HepG2 (cell line): Measurements from ENCODE around the gene ZNF75A. TPM values are rescaled to one million over a fixed set of nuclear protein-coding genes. Genes with fewer than 3 reads are reported as not detected.
A peak's percentile ranks its signal among the peaks of the same experiment; 100 is the strongest.

Experiments
- ATF1 ChIP-seq: IDR thresholded peaks from 2 replicates; pipeline ENCODE4 v1.6.1; 2016; ENCODE audit warnings: mild to moderate bottlenecking, control low read depth
- FOXP1 ChIP-seq, 2 experiments: fragments of 450-650 bp in 1 of 2; IDR thresholded peaks; 2 replicates each; pipeline ENCODE4 v1.6.1; 2017 to 2018; ENCODE audit warnings: antibody characterized with exemption in 1 of 2
- GABPB1 ChIP-seq: IDR thresholded peaks from 2 replicates; pipeline ENCODE4 v1.6.1; 2016; ENCODE audit warnings: mild to moderate bottlenecking, missing genetic modification reagents, moderate library complexity, missing compliant biosample characterization
- GATA4 ChIP-seq: sonication (generic); IDR thresholded peaks from 2 replicates; pipeline ENCODE4 v1.6.1; 2016; ENCODE audit warnings: antibody characterized with exemption, low read depth, borderline replicate concordance
- MED1 ChIP-seq: sonication (generic); formaldehyde crosslinking; IDR thresholded peaks from 2 replicates; pipeline ENCODE4 v1.4.0; 2020; ENCODE audit warnings: missing genetic modification reagents
- MYNN ChIP-seq: sonication (generic); formaldehyde crosslinking; IDR thresholded peaks from 2 replicates; pipeline ENCODE4 v1.4.0; 2020; ENCODE audit warnings: mild to moderate bottlenecking, low read depth, missing genetic modification reagents
- NPAS2 ChIP-seq: sonication (generic); formaldehyde crosslinking; IDR thresholded peaks from 2 replicates; pipeline ENCODE4 v1.8.0; 2022; ENCODE audit warnings: mild to moderate bottlenecking, missing genetic modification reagents, borderline replicate concordance
- SMAD9 ChIP-seq: sonication (generic); formaldehyde crosslinking; IDR thresholded peaks from 2 replicates; pipeline ENCODE4 v1.5.1; 2020; ENCODE audit warnings: mild to moderate bottlenecking, missing genetic modification reagents
- ZIK1 ChIP-seq: sonication (generic); formaldehyde crosslinking; IDR thresholded peaks from 2 replicates; pipeline ENCODE4 v1.5.0; 2020; ENCODE audit warnings: mild to moderate bottlenecking, low read depth, missing genetic modification reagents, borderline replicate concordance
- ZNF296 ChIP-seq: sonication (generic); formaldehyde crosslinking; conservative IDR thresholded peaks from 2 replicates; pipeline ENCODE4 v1.5.0; 2020; ENCODE audit warnings: mild to moderate bottlenecking, missing genetic modification reagents
- ZNF75D ChIP-seq: sonication (generic); formaldehyde crosslinking; IDR thresholded peaks from 2 replicates; pipeline ENCODE4 v1.8.1; 2023; ENCODE audit warnings: missing genetic modification reagents, mild to moderate bottlenecking, borderline replicate concordance
- ZNF761 ChIP-seq: sonication (generic); formaldehyde crosslinking; conservative IDR thresholded peaks from 2 replicates; pipeline ENCODE4 v1.4.0; 2020; ENCODE audit warnings: mild to moderate bottlenecking, missing genetic modification reagents
- ZZZ3 ChIP-seq: sonication (generic); formaldehyde crosslinking; IDR thresholded peaks from 2 replicates; pipeline ENCODE4 v1.4.0; 2020; ENCODE audit warnings: missing genetic modification reagents, mild to moderate bottlenecking, borderline replicate concordance
- polyA plus RNA-seq, 8 experiments: library from polyadenylated mRNA; depleted of rRNA in 3 of 8; stranded (reverse) in 7 of 8; unstranded in 1 of 8; fragments of >200 nt; fragmentation: Illumina TruSeq in 4 of 8; extraction: Trizol in 4 of 8; gene quantifications; 2 replicates each; pipeline versions ENCODE4 v1.2.1 to v1.2.3, GENCODE V29; 2011 to 2016; ENCODE audit warnings: low read depth in 4 of 8, missing spikeins in 1 of 8, mixed read lengths in 1 of 8; ENCODE audit not compliant: insufficient read depth in 1 of 8
- total RNA-seq, 5 experiments: library from RNA; depleted of rRNA; stranded (reverse); fragments of >200 nt; fragmentation: Illumina TruSeq; extraction: Trizol; gene quantifications; 2 replicates each; pipeline ENCODE4 v1.2.3, GENCODE V29; 2016; ENCODE audit warnings: low read depth in 1 of 5
- TF ChIP-seq, protein P1 (sequence below): sonication (generic); formaldehyde crosslinking; IDR thresholded peaks from 2 replicates; pipeline ENCODE4 v1.5.1; 2020; ENCODE audit warnings: mild to moderate bottlenecking, missing genetic modification reagents, moderate library complexity
- TF ChIP-seq, protein P2 (sequence below): sonication (generic); formaldehyde crosslinking; IDR thresholded peaks from 2 replicates; pipeline ENCODE4 v1.4.0; 2020; ENCODE audit warnings: low read depth, missing genetic modification reagents
- TF ChIP-seq, protein P3 (sequence below): sonication (generic); formaldehyde crosslinking; IDR thresholded peaks from 2 replicates; pipeline ENCODE4 v1.8.1; 2023; ENCODE audit warnings: mild to moderate bottlenecking, missing genetic modification reagents
- TF ChIP-seq, protein P4 (sequence below): sonication (generic); formaldehyde crosslinking; IDR thresholded peaks from 2 replicates; pipeline ENCODE4 v1.5.0; 2020; ENCODE audit warnings: mild to moderate bottlenecking, missing genetic modification reagents

The ZNF75A gene
- total and polyA plus RNA-seq, 2 of the 13 experiments (the other 11 are each of a cell fraction or from before 2014, with no cell fraction given): 1.4 to 2.1 TPM

DNA sequence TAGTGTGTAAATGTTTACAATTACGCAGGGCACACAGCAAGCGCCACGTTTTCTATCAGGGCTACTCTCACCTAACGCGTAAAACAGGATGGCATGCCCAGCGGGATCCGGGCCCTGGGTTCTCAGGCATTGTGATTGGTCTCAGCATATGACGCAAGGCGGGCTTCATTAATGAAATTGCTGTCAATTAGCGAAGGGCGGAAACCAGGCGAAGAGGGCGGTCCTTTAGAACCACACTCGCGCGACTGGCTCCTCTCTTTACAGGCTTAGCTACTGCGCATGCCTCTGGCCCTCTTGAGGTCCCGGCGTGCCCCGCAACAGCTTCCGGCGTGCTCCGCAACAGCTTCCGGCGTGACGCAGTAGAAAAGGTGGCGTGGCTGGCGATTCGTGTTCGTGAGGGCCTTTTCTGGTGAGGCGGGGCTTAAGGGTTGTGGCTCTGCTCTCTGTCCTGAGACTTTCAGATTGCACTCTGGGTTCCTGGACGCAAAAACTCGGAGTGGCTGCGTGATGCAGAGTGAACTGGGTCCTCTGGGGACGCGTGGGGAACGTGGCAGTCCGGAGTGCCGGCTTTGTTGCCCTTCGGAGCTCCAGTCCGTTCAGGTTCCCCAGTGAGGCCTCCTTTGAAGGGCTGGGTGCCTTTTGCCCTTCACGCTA, 59.6 kb downstream of the ZNF75A start (continued):
- TF ChIP-seq NPAS2 (CRISPR knock-in tag) (no peak), GABPB1 (peak; percentile 95), MED1 (CRISPR knock-in tag) (peak; percentile 39; the same call in 1 of the 2 replicates), ZNF296 (CRISPR knock-in tag) (no peak), FOXP1 (IDR thresholded peaks at IDR 0.05) (no peak), FOXP1 (CRISPR knock-in tag; IDR thresholded peaks at IDR 0.05) (no peak), ATF1 (CRISPR knock-in tag) (peak; percentile 23; the same call in 1 of the 2 replicates), ZNF761 (CRISPR knock-in tag) (no peak), ZZZ3 (peak; percentile 63; the same call in 1 of the 2 replicates), MYNN (CRISPR knock-in tag) (no peak), SMAD9 (CRISPR knock-in tag) (no peak), ZIK1 (CRISPR knock-in tag) (no peak), GATA4 (0 out of 2 replicates have a peak, but pooled peaks have one; percentile 24), ZNF75D (no peak)
- TF ChIP-seq, protein P1, sequence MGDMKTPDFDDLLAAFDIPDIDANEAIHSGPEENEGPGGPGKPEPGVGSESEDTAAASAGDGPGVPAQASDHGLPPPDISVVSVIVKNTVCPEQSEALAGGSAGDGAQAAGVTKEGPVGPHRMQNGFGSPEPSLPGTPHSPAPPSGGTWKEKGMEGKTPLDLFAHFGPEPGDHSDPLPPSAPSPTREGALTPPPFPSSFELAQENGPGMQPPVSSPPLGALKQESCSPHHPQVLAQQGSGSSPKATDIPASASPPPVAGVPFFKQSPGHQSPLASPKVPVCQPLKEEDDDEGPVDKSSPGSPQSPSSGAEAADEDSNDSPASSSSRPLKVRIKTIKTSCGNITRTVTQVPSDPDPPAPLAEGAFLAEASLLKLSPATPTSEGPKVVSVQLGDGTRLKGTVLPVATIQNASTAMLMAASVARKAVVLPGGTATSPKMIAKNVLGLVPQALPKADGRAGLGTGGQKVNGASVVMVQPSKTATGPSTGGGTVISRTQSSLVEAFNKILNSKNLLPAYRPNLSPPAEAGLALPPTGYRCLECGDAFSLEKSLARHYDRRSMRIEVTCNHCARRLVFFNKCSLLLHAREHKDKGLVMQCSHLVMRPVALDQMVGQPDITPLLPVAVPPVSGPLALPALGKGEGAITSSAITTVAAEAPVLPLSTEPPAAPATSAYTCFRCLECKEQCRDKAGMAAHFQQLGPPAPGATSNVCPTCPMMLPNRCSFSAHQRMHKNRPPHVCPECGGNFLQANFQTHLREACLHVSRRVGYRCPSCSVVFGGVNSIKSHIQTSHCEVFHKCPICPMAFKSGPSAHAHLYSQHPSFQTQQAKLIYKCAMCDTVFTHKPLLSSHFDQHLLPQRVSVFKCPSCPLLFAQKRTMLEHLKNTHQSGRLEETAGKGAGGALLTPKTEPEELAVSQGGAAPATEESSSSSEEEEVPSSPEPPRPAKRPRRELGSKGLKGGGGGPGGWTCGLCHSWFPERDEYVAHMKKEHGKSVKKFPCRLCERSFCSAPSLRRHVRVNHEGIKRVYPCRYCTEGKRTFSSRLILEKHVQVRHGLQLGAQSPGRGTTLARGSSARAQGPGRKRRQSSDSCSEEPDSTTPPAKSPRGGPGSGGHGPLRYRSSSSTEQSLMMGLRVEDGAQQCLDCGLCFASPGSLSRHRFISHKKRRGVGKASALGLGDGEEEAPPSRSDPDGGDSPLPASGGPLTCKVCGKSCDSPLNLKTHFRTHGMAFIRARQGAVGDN (CRISPR knock-in tag): peak; percentile 84
- TF ChIP-seq, protein P2, sequence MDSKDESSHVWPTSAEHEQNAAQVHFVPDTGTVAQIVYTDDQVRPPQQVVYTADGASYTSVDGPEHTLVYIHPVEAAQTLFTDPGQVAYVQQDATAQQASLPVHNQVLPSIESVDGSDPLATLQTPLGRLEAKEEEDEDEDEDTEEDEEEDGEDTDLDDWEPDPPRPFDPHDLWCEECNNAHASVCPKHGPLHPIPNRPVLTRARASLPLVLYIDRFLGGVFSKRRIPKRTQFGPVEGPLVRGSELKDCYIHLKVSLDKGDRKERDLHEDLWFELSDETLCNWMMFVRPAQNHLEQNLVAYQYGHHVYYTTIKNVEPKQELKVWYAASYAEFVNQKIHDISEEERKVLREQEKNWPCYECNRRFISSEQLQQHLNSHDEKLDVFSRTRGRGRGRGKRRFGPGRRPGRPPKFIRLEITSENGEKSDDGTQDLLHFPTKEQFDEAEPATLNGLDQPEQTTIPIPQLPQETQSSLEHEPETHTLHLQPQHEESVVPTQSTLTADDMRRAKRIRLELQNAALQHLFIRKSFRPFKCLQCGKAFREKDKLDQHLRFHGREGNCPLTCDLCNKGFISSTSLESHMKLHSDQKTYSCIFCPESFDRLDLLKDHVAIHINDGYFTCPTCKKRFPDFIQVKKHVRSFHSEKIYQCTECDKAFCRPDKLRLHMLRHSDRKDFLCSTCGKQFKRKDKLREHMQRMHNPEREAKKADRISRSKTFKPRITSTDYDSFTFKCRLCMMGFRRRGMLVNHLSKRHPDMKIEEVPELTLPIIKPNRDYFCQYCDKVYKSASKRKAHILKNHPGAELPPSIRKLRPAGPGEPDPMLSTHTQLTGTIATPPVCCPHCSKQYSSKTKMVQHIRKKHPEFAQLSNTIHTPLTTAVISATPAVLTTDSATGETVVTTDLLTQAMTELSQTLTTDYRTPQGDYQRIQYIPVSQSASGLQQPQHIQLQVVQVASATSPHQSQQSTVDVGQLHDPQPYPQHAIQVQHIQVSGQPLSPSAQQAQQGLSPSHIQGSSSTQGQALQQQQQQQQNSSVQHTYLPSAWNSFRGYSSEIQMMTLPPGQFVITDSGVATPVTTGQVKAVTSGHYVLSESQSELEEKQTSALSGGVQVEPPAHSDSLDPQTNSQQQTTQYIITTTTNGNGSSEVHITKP (CRISPR knock-in tag): 0 out of 2 replicates have a peak, but pooled peaks have one; percentile 25
- TF ChIP-seq, protein P3, sequence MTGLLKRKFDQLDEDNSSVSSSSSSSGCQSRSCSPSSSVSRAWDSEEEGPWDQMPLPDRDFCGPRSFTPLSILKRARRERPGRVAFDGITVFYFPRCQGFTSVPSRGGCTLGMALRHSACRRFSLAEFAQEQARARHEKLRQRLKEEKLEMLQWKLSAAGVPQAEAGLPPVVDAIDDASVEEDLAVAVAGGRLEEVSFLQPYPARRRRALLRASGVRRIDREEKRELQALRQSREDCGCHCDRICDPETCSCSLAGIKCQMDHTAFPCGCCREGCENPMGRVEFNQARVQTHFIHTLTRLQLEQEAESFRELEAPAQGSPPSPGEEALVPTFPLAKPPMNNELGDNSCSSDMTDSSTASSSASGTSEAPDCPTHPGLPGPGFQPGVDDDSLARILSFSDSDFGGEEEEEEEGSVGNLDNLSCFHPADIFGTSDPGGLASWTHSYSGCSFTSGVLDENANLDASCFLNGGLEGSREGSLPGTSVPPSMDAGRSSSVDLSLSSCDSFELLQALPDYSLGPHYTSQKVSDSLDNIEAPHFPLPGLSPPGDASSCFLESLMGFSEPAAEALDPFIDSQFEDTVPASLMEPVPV (CRISPR knock-in tag): no peak
- TF ChIP-seq, protein P4, sequence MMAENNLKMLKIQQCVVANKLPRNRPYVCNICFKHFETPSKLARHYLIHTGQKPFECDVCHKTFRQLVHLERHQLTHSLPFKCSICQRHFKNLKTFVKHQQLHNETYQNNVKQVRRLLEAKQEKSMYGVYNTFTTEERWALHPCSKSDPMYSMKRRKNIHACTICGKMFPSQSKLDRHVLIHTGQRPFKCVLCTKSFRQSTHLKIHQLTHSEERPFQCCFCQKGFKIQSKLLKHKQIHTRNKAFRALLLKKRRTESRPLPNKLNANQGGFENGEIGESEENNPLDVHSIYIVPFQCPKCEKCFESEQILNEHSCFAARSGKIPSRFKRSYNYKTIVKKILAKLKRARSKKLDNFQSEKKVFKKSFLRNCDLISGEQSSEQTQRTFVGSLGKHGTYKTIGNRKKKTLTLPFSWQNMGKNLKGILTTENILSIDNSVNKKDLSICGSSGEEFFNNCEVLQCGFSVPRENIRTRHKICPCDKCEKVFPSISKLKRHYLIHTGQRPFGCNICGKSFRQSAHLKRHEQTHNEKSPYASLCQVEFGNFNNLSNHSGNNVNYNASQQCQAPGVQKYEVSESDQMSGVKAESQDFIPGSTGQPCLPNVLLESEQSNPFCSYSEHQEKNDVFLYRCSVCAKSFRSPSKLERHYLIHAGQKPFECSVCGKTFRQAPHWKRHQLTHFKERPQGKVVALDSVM (CRISPR knock-in tag): no peak
